Neural crest cell (in vitro differentiated cells): Measurements from ENCODE around the gene JARID2. TPM values are rescaled to one million over a fixed set of nuclear protein-coding genes. Genes with fewer than 3 reads are reported as not detected.

ENCODE experiments used
- DNase-seq: peaks from one replicate; pipeline ENCODE4 v3.0.0; 2021; ENCODE audit warnings: low read depth, mixed read lengths, low spot score
- H3K27ac Mint-ChIP-seq: one replicate; pipeline ENCODE4 v1.8.0; 2021; ENCODE audit warnings: mild to moderate bottlenecking, mixed read lengths; ENCODE audit not compliant: unreplicated experiment
- H3K27me3 Mint-ChIP-seq: 2 replicates; pipeline ENCODE4 v1.8.0; 2021; ENCODE audit warnings: low read depth, mild to moderate bottlenecking, mixed read lengths
- H3K36me3 Mint-ChIP-seq: 2 replicates; pipeline ENCODE4 v1.8.0; 2021; ENCODE audit warnings: low read depth, mild to moderate bottlenecking, mixed read lengths
- H3K4me1 Mint-ChIP-seq: 2 replicates; pipeline ENCODE4 v1.8.0; 2021; ENCODE audit warnings: mixed read lengths
- H3K4me3 Mint-ChIP-seq: one replicate; pipeline ENCODE4 v1.8.0; 2021; ENCODE audit warnings: mild to moderate bottlenecking, mixed read lengths
- H3K9me3 Mint-ChIP-seq: 2 replicates; pipeline ENCODE4 v1.8.0; 2021; ENCODE audit warnings: mixed read lengths
- total RNA-seq: library from RNA; stranded (reverse); gene quantifications from 2 replicates; pipeline ENCODE4 v1.2.1, GENCODE V29; 2021
- TF ChIP-seq, protein P1 (sequence below): fragments of 200-600 bp; sonication (generic); conservative IDR thresholded peaks from 2 replicates; pipeline ENCODE4 v1.5.0; 2021; ENCODE audit warnings: antibody characterized with exemption, mild to moderate bottlenecking

The JARID2 gene
- total RNA-seq, 1 donor from 2014 or later: 33.9 TPM

DNA sequence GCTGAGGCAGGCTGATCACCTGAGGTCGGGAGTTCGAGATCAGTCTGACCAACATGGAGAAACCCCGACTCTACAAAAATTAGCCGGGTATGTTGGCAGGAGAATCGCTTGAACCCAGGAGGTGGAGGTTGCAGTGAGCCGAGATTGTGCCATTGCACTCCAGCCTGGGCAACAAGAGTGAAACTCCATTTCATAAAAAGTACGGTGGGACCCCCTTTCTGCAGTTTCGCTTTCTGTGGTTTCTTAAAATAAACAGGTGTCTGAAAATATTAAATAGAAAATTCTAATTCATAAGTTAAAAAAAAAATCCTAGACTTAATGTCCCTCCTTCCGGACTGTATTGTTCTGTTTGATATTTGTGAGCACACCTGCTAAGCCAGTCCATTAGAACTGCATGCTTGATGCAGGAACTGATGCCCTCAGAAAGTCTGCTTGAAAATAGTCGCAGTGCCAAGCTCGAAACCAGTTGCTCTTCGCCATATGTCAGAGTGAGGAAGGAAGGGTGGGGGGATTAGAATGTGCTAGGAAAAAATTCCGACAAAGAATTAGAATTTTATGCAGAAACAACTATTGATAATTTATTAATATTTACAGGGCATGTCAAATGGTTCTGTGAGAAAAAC is 85.9 kb downstream of the JARID2 start:
- Mint-ChIP-seq H3K27ac (no peak overlapping the region), H3K4me1 (peaks cover 37% of the 10 kb centered on the region), H3K36me3 (no peaks in the 10 kb centered on the region), H3K4me3 (no peak overlapping the region), H3K9me3 (no peaks in the 10 kb centered on the region), H3K27me3 (no peaks in the 10 kb centered on the region)
- no peak for DNase-seq
- TF ChIP-seq, protein P1, sequence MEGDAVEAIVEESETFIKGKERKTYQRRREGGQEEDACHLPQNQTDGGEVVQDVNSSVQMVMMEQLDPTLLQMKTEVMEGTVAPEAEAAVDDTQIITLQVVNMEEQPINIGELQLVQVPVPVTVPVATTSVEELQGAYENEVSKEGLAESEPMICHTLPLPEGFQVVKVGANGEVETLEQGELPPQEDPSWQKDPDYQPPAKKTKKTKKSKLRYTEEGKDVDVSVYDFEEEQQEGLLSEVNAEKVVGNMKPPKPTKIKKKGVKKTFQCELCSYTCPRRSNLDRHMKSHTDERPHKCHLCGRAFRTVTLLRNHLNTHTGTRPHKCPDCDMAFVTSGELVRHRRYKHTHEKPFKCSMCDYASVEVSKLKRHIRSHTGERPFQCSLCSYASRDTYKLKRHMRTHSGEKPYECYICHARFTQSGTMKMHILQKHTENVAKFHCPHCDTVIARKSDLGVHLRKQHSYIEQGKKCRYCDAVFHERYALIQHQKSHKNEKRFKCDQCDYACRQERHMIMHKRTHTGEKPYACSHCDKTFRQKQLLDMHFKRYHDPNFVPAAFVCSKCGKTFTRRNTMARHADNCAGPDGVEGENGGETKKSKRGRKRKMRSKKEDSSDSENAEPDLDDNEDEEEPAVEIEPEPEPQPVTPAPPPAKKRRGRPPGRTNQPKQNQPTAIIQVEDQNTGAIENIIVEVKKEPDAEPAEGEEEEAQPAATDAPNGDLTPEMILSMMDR: no peak

DNA sequence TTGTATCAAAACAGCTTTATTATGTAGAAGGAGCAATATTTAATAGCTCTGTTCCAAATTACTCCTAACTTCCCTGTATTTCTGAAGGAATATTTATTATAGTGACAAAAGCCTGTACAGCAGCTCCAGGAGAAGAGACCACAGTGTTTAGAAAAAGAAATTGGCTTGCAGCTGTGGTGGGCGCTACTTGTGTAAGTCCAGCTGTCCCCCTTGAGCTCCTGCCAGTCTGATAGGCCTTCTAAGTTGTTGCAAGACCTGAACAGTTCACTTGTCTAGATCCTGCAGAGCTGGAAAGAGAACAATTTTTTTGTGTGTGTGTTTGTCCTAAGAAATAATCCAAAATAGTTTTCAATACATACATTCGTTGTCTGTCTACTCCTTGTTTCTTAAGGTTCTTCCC is 86.6 kb downstream of the JARID2 start:
- Mint-ChIP-seq H3K27me3 (no peaks in the 10 kb centered on the region), H3K4me1 (peaks cover 39% of the 10 kb centered on the region), H3K4me3 (no peak overlapping the region), H3K27ac (no peak overlapping the region), H3K9me3 (no peaks in the 10 kb centered on the region), H3K36me3 (no peaks in the 10 kb centered on the region)
- TF ChIP-seq, protein P1: no peak
- DNase-seq: no peak

DNA sequence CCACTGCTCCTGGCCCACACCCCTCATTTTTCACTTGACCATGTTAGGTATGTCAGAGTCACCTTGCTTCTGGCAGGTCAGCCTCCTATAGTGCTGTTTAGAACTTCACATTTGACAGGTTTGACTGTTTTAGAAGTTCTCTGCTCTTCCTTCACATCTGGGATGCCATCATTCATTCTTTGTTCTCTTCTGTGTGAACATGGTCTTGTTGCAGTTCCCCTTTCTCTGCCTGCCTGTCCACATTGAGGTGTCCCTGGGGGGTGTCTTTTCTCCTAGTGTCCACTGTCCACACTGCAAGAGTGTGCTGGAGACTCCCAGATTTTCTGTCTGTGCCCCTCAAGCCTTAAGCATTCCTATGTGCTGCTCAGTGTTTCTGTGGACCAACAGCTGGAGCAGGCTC is 89.5 kb downstream of the JARID2 start:
- H3K27ac Mint-ChIP-seq: no peak overlapping the region
- no peaks in the 10 kb centered on the region for H3K27me3 Mint-ChIP-seq

DNA sequence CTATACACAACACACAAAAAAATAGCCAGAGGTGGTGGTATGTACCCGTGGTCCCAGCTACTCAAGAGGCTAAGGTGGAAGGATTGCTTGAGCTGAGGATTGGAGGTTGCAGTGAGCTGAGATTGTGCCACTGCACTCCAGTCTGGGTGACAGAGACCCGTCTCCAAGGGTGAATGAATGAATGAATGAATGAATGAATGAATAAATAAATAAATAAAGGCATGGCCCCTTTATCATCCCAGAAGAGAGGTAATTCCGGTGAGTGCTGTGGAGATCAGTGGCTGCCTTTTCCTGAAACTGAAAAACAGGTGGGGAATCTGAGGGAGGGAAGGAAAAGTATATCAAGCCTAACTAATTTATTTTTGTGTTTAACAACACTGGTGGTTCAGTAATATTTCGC is 90.0 kb downstream of the JARID2 start:
- no peak overlapping the region for H3K27ac Mint-ChIP-seq
- no peaks in the 10 kb centered on the region for H3K27me3 Mint-ChIP-seq
- H3K36me3 Mint-ChIP-seq: no peaks in the 10 kb centered on the region
- TF ChIP-seq, protein P1: no peak
- DNase-seq: no peak
- H3K4me1 Mint-ChIP-seq: peaks cover 16% of the 10 kb centered on the region
- no peak overlapping the region for H3K4me3 Mint-ChIP-seq
- H3K9me3 Mint-ChIP-seq: no peaks in the 10 kb centered on the region

More for the DNA sequence above, 89.5 kb downstream of the JARID2 start:
- no peaks in the 10 kb centered on the region for H3K9me3 Mint-ChIP-seq
- no peak overlapping the region for H3K4me3 Mint-ChIP-seq
- no peaks in the 10 kb centered on the region for H3K36me3 Mint-ChIP-seq
- peaks cover 15% of the 10 kb centered on the region for H3K4me1 Mint-ChIP-seq
- DNase-seq: no peak
- TF ChIP-seq, protein P1: no peak

DNA sequence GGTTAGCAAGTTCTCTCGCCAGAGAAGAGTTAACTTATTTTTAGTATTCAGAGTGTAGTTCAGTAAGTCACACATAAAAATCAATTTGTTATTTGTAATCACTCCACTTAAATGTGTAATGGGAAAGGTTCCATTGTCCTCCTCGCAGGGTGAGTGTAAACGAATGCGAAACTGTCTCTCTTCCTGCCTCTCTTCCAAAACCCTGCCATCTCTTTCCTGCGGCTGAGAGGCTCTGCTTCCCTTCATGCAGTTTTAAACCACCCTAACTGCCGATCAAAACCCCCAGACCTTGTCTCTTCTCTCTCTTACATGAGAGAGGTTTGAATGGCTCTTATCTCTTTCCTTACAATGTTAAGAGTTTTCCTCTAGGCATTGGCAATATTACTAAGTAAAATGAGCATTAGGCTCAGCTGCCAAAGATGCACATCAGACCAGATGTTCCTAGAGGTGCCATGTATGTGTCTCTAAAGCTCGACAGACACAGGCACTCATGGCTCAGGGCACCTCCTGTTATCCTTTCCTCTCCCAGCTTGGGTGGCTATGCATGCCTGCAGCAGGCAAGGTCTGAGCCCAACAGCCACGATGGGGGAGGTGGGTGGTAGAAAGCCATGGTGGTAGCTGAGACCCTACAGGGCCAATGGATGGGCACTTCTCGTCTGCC is 91.2 kb downstream of the JARID2 start:
- H3K27me3 Mint-ChIP-seq: no peaks in the 10 kb centered on the region
- H3K36me3 Mint-ChIP-seq: no peaks in the 10 kb centered on the region
- peaks cover 25% of the 10 kb centered on the region for H3K4me1 Mint-ChIP-seq
- H3K27ac Mint-ChIP-seq: no peak overlapping the region
- TF ChIP-seq, protein P1: no peak
- H3K9me3 Mint-ChIP-seq: no peaks in the 10 kb centered on the region
- DNase-seq: no peak
- no peak overlapping the region for H3K4me3 Mint-ChIP-seq
